22Rv1 (cell line): ENCODE measurements around the gene PLAC1.

Experiments used
- H3K27ac ChIP-seq: fragments of 450-650 bp; 2 replicates; pipeline ENCODE4 v1.5.1; 2017
- ZFX ChIP-seq: fragments of 450-650 bp; IDR thresholded peaks from 2 replicates; pipeline ENCODE4 v1.6.1; 2017; ENCODE audit warnings: antibody characterized with exemption, borderline replicate concordance
- TF ChIP-seq, protein P1 (sequence below): fragments of 450-650 bp; IDR thresholded peaks from 2 replicates; pipeline ENCODE4 v1.5.1; 2017; ENCODE audit warnings: mild to moderate bottlenecking

The PLAC1 gene

DNA sequence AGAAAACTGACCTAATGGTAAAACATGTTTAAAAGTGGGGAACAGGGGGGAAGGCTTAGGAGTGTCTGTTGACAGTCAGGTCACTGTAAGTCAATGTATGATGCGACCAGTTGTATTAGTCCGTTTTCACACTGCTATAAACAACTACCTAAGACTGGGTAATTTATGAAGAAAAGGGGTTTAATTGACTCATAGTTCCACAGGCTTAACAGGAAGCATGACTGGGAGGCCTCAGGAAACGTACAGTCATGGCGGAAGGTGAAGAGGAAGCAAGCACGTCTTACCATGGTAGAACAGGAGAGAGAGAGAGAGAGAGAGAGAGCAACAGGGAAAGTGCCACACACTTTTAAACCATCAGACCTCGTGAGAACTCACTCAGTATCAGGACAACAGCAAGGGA is 13.0 kb upstream of the PLAC1 start:
- H3K27ac ChIP-seq, result no peak overlapping the region

GRCh38 chrX:134670134-134670924 is 12.1 kb upstream of the PLAC1 start:
- no peak overlapping the region for H3K27ac ChIP-seq

More for the DNA sequence above, 13.0 kb upstream of the PLAC1 start:
- TF ChIP-seq, protein P1, sequence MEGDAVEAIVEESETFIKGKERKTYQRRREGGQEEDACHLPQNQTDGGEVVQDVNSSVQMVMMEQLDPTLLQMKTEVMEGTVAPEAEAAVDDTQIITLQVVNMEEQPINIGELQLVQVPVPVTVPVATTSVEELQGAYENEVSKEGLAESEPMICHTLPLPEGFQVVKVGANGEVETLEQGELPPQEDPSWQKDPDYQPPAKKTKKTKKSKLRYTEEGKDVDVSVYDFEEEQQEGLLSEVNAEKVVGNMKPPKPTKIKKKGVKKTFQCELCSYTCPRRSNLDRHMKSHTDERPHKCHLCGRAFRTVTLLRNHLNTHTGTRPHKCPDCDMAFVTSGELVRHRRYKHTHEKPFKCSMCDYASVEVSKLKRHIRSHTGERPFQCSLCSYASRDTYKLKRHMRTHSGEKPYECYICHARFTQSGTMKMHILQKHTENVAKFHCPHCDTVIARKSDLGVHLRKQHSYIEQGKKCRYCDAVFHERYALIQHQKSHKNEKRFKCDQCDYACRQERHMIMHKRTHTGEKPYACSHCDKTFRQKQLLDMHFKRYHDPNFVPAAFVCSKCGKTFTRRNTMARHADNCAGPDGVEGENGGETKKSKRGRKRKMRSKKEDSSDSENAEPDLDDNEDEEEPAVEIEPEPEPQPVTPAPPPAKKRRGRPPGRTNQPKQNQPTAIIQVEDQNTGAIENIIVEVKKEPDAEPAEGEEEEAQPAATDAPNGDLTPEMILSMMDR, result no peak
- no peak for TF ChIP-seq ZFX

GRCh38 chrX:134669378-134670098 is 11.3 kb upstream of the PLAC1 start:
- H3K27ac ChIP-seq, result no peak overlapping the region
- TF ChIP-seq, protein P1, result no peak
- no peak for TF ChIP-seq ZFX

More at GRCh38 chrX:134670134-134670924, 12.1 kb upstream of the PLAC1 start:
- TF ChIP-seq, protein P1, result no peak
- no peak for TF ChIP-seq ZFX

GRCh38 chrX:134664202-134664601 is 5.9 kb upstream of the PLAC1 start:
- TF ChIP-seq, protein P1, result no peak
- TF ChIP-seq ZFX, result no peak
- no peak overlapping the region for H3K27ac ChIP-seq

DNA sequence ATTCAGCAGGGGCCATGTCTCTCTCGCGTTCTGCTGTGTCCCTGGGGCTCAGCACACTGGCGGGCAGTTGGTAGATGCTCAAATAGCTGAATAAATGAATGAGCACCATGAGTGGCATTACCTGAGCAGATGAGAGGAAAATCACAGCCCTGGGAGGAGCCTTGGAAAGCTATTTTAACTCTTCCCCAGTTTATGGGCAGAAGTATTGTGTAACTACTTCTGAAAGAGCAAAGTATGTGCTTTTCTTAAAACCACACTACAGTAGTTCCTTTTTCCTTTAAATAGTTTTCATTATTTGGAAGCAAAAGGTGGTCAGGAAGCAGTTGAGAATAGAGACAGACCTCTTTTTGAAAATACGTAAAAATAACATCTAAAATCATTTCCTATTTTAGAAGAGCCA is 3.0 kb upstream of the PLAC1 start:
- no peak for TF ChIP-seq ZFX
- TF ChIP-seq, protein P1, result no peak
- H3K27ac ChIP-seq, result no peak overlapping the region

DNA sequence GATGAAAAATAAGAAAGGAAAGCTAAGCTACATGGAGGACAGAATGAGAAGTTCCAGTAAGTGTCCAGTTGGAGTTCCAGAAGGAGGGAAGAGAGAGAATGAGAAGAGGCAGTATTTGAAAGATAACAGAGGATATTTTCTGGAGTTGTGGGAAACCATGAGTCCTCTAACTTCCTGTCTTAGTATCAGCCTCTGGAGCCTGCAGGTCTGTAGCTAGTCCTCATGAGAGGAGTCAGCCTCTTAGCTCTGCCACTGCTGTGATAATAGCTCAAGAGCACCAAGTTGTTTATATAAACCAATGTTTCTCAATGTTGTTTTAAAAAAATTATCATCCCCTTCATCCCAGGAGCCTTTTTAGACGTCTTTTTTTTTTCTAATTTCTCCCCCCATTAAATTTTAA is 2.4 kb upstream of the PLAC1 start:
- H3K27ac ChIP-seq, result no peak overlapping the region
- TF ChIP-seq ZFX, result no peak
- TF ChIP-seq, protein P1, result no peak

DNA sequence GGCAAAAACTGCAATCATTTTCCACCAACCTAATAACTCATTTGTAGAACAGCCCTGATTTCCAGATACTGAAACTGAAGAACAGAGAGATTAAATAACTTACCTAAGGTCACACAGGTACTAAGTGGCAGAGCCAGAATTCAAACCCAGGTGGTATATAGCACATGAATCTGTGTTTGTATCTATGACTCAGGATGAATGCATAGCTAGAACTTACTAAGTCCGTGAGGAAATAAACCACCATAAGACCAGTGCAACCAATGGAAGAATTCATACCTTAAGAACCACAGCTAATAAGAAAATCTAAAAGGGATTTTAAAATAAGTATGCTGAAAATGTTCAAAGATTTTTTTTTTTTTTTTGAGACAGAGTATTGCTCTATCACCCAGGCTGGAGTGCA is 1.5 kb upstream of the PLAC1 start:
- H3K27ac ChIP-seq, result no peak overlapping the region
- TF ChIP-seq, protein P1, result no peak
- TF ChIP-seq ZFX, result no peak
